Neuronal stem cell (in vitro differentiated cells): ENCODE measurements around the gene FOXP1.

Experiments used
- DNase-seq: peaks from one replicate; pipeline ENCODE4 v3.0.0-alpha.2; 2013; ENCODE audit warnings: low spot score
- H2AFZ ChIP-seq: one replicate; pipeline ENCODE4 v1.6.1; 2013; ENCODE audit warnings: mild to moderate bottlenecking, low read length, inconsistent platforms
- H2AK5ac ChIP-seq: 2 replicates; pipeline ENCODE4 v1.6.1; 2013; ENCODE audit warnings: low read depth, mild to moderate bottlenecking, inconsistent platforms, low read length, moderate library complexity, mixed read lengths
- H2BK120ac ChIP-seq: 2 replicates; pipeline ENCODE4 v1.6.1; 2013; ENCODE audit warnings: low read depth, mild to moderate bottlenecking, inconsistent platforms, low read length, moderate library complexity, mixed read lengths
- H2BK12ac ChIP-seq: one replicate; pipeline ENCODE4 v1.6.1; 2013; ENCODE audit warnings: low read length, inconsistent platforms
- H2BK15ac ChIP-seq: 2 replicates; pipeline ENCODE4 v1.6.1; 2013; ENCODE audit warnings: mild to moderate bottlenecking, low read length, inconsistent platforms, mixed read lengths
- H2BK5ac ChIP-seq: one replicate; pipeline ENCODE4 v1.6.1; 2013; ENCODE audit warnings: inconsistent platforms, mild to moderate bottlenecking, low read length, moderate library complexity
- H3K14ac ChIP-seq: one replicate; pipeline ENCODE4 v1.6.1; 2013; ENCODE audit warnings: low read length, inconsistent platforms
- H3K18ac ChIP-seq: 2 replicates; pipeline ENCODE4 v1.6.1; 2013; ENCODE audit warnings: low read length, inconsistent platforms
- H3K23ac ChIP-seq: 2 replicates; pipeline ENCODE4 v1.6.1; 2013; ENCODE audit warnings: low read depth, mild to moderate bottlenecking, mixed read lengths, low read length, inconsistent platforms; ENCODE audit not compliant: poor library complexity
- H3K27ac ChIP-seq: replicated peaks from 3 replicates; pipeline ENCODE4 v1.5.1; 2013; ENCODE audit warnings: low read length, inconsistent platforms
- H3K27me3 ChIP-seq, 3 experiments: 2 replicates each; pipeline ENCODE4 v1.6.1; 2013; ENCODE audit warnings: low read length in 3 of 3, mild to moderate bottlenecking in 2 of 3, inconsistent platforms in 1 of 3, low read depth in 1 of 3, mixed read lengths in 1 of 3, moderate library complexity in 1 of 3; ENCODE audit not compliant: control insufficient read depth in 3 of 3, insufficient read depth in 3 of 3
- H3K36me3 ChIP-seq, 2 donors: replicated peaks in 1 of 2; 2 replicates each; pipeline ENCODE4 v1.6.1; 2013; ENCODE audit warnings: low read length in 2 of 2; ENCODE audit not compliant: control insufficient read depth in 2 of 2, insufficient read depth in 2 of 2
- H3K4ac ChIP-seq: 2 replicates; pipeline ENCODE4 v1.6.1; 2013; ENCODE audit warnings: inconsistent platforms, mild to moderate bottlenecking, low read length, moderate library complexity
- H3K4me1 ChIP-seq, 2 donors: 1 replicate in 1 of 2; 2 replicates in 1 of 2; pipeline ENCODE4 v1.6.1; 2013; ENCODE audit warnings: low read length in 2 of 2, low read depth in 1 of 2; ENCODE audit not compliant: control insufficient read depth in 2 of 2, insufficient read depth in 1 of 2
- H3K4me2 ChIP-seq: one replicate; pipeline ENCODE4 v1.6.1; 2013; ENCODE audit warnings: mild to moderate bottlenecking, low read length, inconsistent platforms; ENCODE audit not compliant: insufficient read depth, poor library complexity, severe bottlenecking
- H3K4me3 ChIP-seq, 2 donors: 2 replicates each; pipeline ENCODE4 v1.5.1; 2013; ENCODE audit warnings: low read length in 2 of 2, mild to moderate bottlenecking in 2 of 2, inconsistent platforms in 1 of 2, moderate library complexity in 1 of 2
- H3K79me1 ChIP-seq: one replicate; pipeline ENCODE4 v1.6.1; 2013; ENCODE audit warnings: low read depth, mild to moderate bottlenecking, inconsistent platforms, low read length, moderate library complexity
- H3K9ac ChIP-seq: one replicate; pipeline ENCODE4 v1.6.1; 2013; ENCODE audit warnings: mild to moderate bottlenecking, low read depth, low read length, inconsistent platforms; ENCODE audit not compliant: poor library complexity
- H3K9me3 ChIP-seq, 2 donors: replicated peaks in 1 of 2; 2 replicates each; pipeline versions ENCODE3 to v1.6.1; 2013; ENCODE audit warnings: low read length in 2 of 2, mild to moderate bottlenecking in 2 of 2, inconsistent platforms in 1 of 2, low read depth in 1 of 2, mixed read lengths in 1 of 2, moderate library complexity in 1 of 2; ENCODE audit not compliant: control insufficient read depth in 2 of 2, insufficient read depth in 1 of 2
- H4K8ac ChIP-seq: one replicate; pipeline ENCODE4 v1.6.1; 2013; ENCODE audit warnings: low read depth, mild to moderate bottlenecking, inconsistent platforms, low read length, moderate library complexity
- H4K91ac ChIP-seq: one replicate; pipeline ENCODE4 v1.6.1; 2013; ENCODE audit warnings: low read length, low read depth, mild to moderate bottlenecking, inconsistent platforms; ENCODE audit not compliant: poor library complexity
- WGBS, 2 donors: extraction: QIAGEN DNeasy Blood & Tissue Kit; methylation state at CpG; one replicate each; pipeline ENCODE4 v1.1.7; 2013; ENCODE audit warnings: missing lambda C conversion rate in 2 of 2, mixed read lengths in 1 of 2; ENCODE audit not compliant: insufficient read length in 2 of 2, insufficient replicate concordance in 1 of 2; ENCODE audit errors: extremely low coverage in 2 of 2; 5-methylcytosine and 5-hydroxymethylcytosine counted together

Gene FOXP1

GRCh38 chr3:71152039-71152891 lies 431.3 kb downstream of the FOXP1 start:
- H3K4me2 ChIP-seq: no peak overlapping the region
- no peak overlapping the region for H2BK12ac ChIP-seq
- H2AFZ ChIP-seq: no peak overlapping the region
- H3K9ac ChIP-seq: no peak overlapping the region
- H3K18ac ChIP-seq: no peak overlapping the region
- no peak overlapping the region for H2AK5ac ChIP-seq
- H2BK5ac ChIP-seq: no peak overlapping the region
- peaks cover 5 to 9% of the 10 kb centered on the region in 2 donors for H3K4me1 ChIP-seq
- H3K4ac ChIP-seq: no peak overlapping the region
- H3K27me3 ChIP-seq: no peaks in the 10 kb centered on the region
- no peaks in the 10 kb centered on the region for H3K36me3 ChIP-seq
- no peak overlapping the region for H2BK15ac ChIP-seq
- no peak overlapping the region for H4K91ac ChIP-seq
- no peak overlapping the region for H3K23ac ChIP-seq
- H2BK120ac ChIP-seq: no peak overlapping the region
- H4K8ac ChIP-seq: no peak overlapping the region
- no peak overlapping the region for H3K4me3 ChIP-seq
- no peak overlapping the region for H3K27ac ChIP-seq
- no CpG with 5 or more reads among the region's 4 CpGs for WGBS, 2 donors
- H3K9me3 ChIP-seq: no peaks in the 10 kb centered on the region
- H3K79me1 ChIP-seq: no peaks in the 10 kb centered on the region
- no peak for DNase-seq
- no peak overlapping the region for H3K14ac ChIP-seq

GRCh38 chr3:71149959-71150954 lies 433.3 kb downstream of the FOXP1 start:
- no peak overlapping the region for H2AFZ ChIP-seq
- no peak overlapping the region for H3K27ac ChIP-seq
- no peak overlapping the region for H2BK15ac ChIP-seq
- no peak overlapping the region for H3K23ac ChIP-seq
- H2BK5ac ChIP-seq: no peak overlapping the region
- H3K9me3 ChIP-seq: no peaks in the 10 kb centered on the region
- H3K36me3 ChIP-seq: no peaks in the 10 kb centered on the region
- H2BK12ac ChIP-seq: no peak overlapping the region
- no peak for DNase-seq
- no peaks in the 10 kb centered on the region for H3K27me3 ChIP-seq
- WGBS, 2 donors: no CpG with 5 or more reads among the region's 14 CpGs
- no peak overlapping the region for H4K8ac ChIP-seq
- no peak overlapping the region for H3K18ac ChIP-seq
- no peak overlapping the region for H2BK120ac ChIP-seq
- no peaks in the 10 kb centered on the region for H3K79me1 ChIP-seq
- no peak overlapping the region for H3K4me3 ChIP-seq
- no peak overlapping the region for H3K4ac ChIP-seq
- H2AK5ac ChIP-seq: no peak overlapping the region
- H3K4me1 ChIP-seq: peaks cover 5 to 11% of the 10 kb centered on the region in 2 donors
- no peak overlapping the region for H3K4me2 ChIP-seq
- H3K9ac ChIP-seq: no peak overlapping the region
- H3K14ac ChIP-seq: no peak overlapping the region
- H4K91ac ChIP-seq: no peak overlapping the region

DNA sequence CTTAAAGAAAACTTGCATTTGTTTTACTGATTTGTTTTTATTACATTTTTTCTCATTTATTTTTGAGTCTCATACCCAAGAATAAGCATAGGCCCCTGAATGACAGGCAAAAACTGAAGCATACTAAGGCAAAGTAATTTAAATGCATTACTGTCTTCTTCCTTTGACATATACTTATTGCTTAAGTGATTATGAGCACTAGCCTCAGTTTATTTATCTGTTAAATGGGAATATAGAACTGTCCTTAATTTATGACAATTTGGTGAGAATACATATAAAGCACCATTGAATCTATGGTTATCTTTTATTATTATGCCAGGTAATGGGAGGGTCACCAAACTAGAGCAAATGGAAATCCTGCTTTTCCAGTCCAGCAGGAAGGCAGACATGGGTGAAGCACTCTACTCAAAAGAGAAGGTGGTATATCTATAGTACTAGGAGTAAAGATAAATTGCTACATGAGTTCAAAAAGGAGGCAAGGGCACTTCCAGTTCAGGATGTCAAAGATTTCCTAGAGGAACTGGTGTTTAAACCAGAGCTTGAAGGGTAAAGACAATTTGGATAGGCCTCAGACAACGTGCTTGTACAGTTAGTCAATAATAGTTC lies 435.0 kb downstream of the FOXP1 start:
- Histone ChIP-seq H3K14ac (no peak overlapping the region), H3K4me2 (no peak overlapping the region), H2BK12ac (no peak overlapping the region), H2BK5ac (no peak overlapping the region), H2AFZ (no peak overlapping the region), H3K23ac (no peak overlapping the region), H3K27me3 (no peaks in the 10 kb centered on the region), H3K9ac (no peak overlapping the region), H3K9me3 (no peaks in the 10 kb centered on the region), H3K18ac (no peak overlapping the region), H2BK120ac (no peak overlapping the region), H3K4me3 (no peak overlapping the region), H3K79me1 (no peaks in the 10 kb centered on the region), H4K8ac (no peak overlapping the region), H3K4me1 (peaks cover 5 to 11% of the 10 kb centered on the region in 2 donors), H3K4ac (no peak overlapping the region), H4K91ac (no peak overlapping the region), H3K27ac (no peak overlapping the region), H3K36me3 (no peaks in the 10 kb centered on the region), H2AK5ac (no peak overlapping the region), H2BK15ac (no peak overlapping the region)
- no CpG with 5 or more reads among the region's 1 CpG for WGBS, 2 donors
- DNase-seq: no peak
